Neural cell (in vitro differentiated cells): ENCODE results near the gene CITED2. TPM values are rescaled to one million over a fixed set of nuclear protein-coding genes. Genes with fewer than 3 reads are reported as not detected.

ENCODE experiments used
- H2AFZ ChIP-seq: fragments of 200-600, 300-800 bp; sonication (generic), shearing (Covaris generic); 2 replicates; pipeline ENCODE4 v1.6.0; 2014; ENCODE audit warnings: low read depth, mild to moderate bottlenecking, antibody characterized with exemption, low read length, moderate library complexity
- H3F3A ChIP-seq: fragments of 200-600 bp; shearing (Covaris generic); 2 replicates; pipeline ENCODE4 v1.6.1; 2016; ENCODE audit warnings: mild to moderate bottlenecking, moderate library complexity, mixed read lengths, antibody characterized with exemption, low read length; ENCODE audit not compliant: insufficient read depth, poor library complexity, severe bottlenecking
- H3K27ac ChIP-seq: fragments of 200-600, 300-800 bp; sonication (generic), shearing (Covaris generic); 2 replicates; pipeline ENCODE4 v1.5.1; 2014; ENCODE audit warnings: mild to moderate bottlenecking, low read length, moderate library complexity
- H3K27me3 ChIP-seq: fragments of 300-800, 200-600 bp; sonication (generic), shearing (Covaris generic); 2 replicates; pipeline ENCODE4 v1.6.0; 2014; ENCODE audit warnings: mild to moderate bottlenecking, low read depth, low read length, moderate library complexity; ENCODE audit not compliant: insufficient read depth
- H3K36me3 ChIP-seq: fragments of 300-800, 200-600 bp; sonication (generic), shearing (Covaris generic); 2 replicates; pipeline ENCODE4 v1.5.1; 2014; ENCODE audit warnings: mild to moderate bottlenecking, antibody characterized with exemption, low read length, moderate library complexity; ENCODE audit not compliant: insufficient read depth
- H3K4me2 ChIP-seq: fragments of 300-800, 200-600 bp; sonication (generic), shearing (Covaris generic); 2 replicates; pipeline ENCODE4 v1.6.0; 2014; ENCODE audit warnings: mild to moderate bottlenecking, low read length
- H3K4me3 ChIP-seq: fragments of 300-800, 200-600 bp; sonication (generic), shearing (Covaris generic); 2 replicates; pipeline ENCODE4 v1.5.1; 2014; ENCODE audit warnings: mild to moderate bottlenecking, low read length, moderate library complexity
- H3K79me2 ChIP-seq: fragments of 200-600 bp; shearing (Covaris generic); replicated peaks from 2 replicates; pipeline ENCODE4 v1.6.0; 2014; ENCODE audit warnings: mild to moderate bottlenecking, low read length, moderate library complexity; ENCODE audit not compliant: insufficient read depth
- H3K9ac ChIP-seq: fragments of 300-800, 200-600 bp; sonication (generic), shearing (Covaris generic); 2 replicates; pipeline ENCODE4 v1.6.1; 2016; ENCODE audit warnings: mild to moderate bottlenecking, low read length, mixed read lengths
- H3K9me2 ChIP-seq: fragments of 200-600 bp; shearing (Covaris generic); 2 replicates; pipeline ENCODE4 v1.6.1; 2016; ENCODE audit warnings: mild to moderate bottlenecking, low read length, mixed read lengths; ENCODE audit not compliant: insufficient read depth
- H3K9me3 ChIP-seq: fragments of 200-600, 300-800 bp; sonication (generic), shearing (Covaris generic); 2 replicates; pipeline ENCODE4 v1.6.1; 2016; ENCODE audit warnings: mild to moderate bottlenecking, mixed run types, low read length, moderate library complexity, mixed read lengths
- H4K20me1 ChIP-seq: fragments of 200-600 bp; shearing (Covaris generic); 2 replicates; pipeline ENCODE4 v1.6.1; 2016; ENCODE audit warnings: mild to moderate bottlenecking, mixed run types; ENCODE audit not compliant: insufficient read depth
- CTCF ChIP-seq: fragments of 450-650 bp; IDR thresholded peaks from 2 replicates; pipeline ENCODE4 v1.5.1; 2014; ENCODE audit warnings: antibody characterized with exemption, mild to moderate bottlenecking, moderate library complexity; ENCODE audit not compliant: poor library complexity, severe bottlenecking
- EZH2 ChIP-seq: fragments of 200-600, 300-800 bp; shearing (Covaris generic), sonication (generic); IDR thresholded peaks from 2 replicates; pipeline ENCODE4 v1.6.1; 2014; ENCODE audit warnings: antibody characterized with exemption, low read length, borderline replicate concordance, mild to moderate bottlenecking; ENCODE audit not compliant: insufficient read depth, poor library complexity, severe bottlenecking
- RAD21 ChIP-seq: fragments of 450-650 bp; conservative IDR thresholded peaks from 2 replicates; pipeline ENCODE4 v1.6.1; 2014; ENCODE audit warnings: antibody characterized with exemption, mild to moderate bottlenecking, moderate library complexity
- REST ChIP-seq: IDR thresholded peaks from 2 replicates; pipeline ENCODE4 v1.6.1; 2012; ENCODE audit warnings: borderline replicate concordance
- SMC3 ChIP-seq: fragments of 450-650 bp; conservative IDR thresholded peaks from 2 replicates; pipeline ENCODE4 v1.6.1; 2014; ENCODE audit warnings: antibody characterized with exemption, mild to moderate bottlenecking, moderate library complexity; ENCODE audit not compliant: poor library complexity
- TAF1 ChIP-seq: IDR thresholded peaks from 2 replicates; pipeline ENCODE4 v1.6.1; 2012; ENCODE audit warnings: low read depth
- polyA plus RNA-seq: library from polyadenylated mRNA; depleted of rRNA; stranded (reverse); fragments of >200 nt; gene quantifications from 2 replicates; pipeline ENCODE4 v1.2.3, GENCODE V29; 2014

The CITED2 gene
- polyA plus RNA-seq, 1 donor from 2014 or later: 38.1 TPM

GRCh38 chr6:139325686-139326085 lies 48.8 kb downstream of the CITED2 start:
- no peak overlapping the region for H3K9ac ChIP-seq
- no peaks in the 10 kb centered on the region for H3F3A ChIP-seq
- no peaks in the 10 kb centered on the region for H3K9me3 ChIP-seq
- no peak overlapping the region for H3K4me3 ChIP-seq
- no peaks in the 10 kb centered on the region for H3K79me2 ChIP-seq
- H3K27me3 ChIP-seq: no peaks in the 10 kb centered on the region
- no peaks in the 10 kb centered on the region for H3K36me3 ChIP-seq
- H3K9me2 ChIP-seq: no peaks in the 10 kb centered on the region
- H2AFZ ChIP-seq: no peak overlapping the region
- H3K27ac ChIP-seq: no peak overlapping the region
- TF ChIP-seq REST (no peak), SMC3 (no peak), RAD21 (no peak), TAF1 (no peak), CTCF (no peak)
- no peaks in the 10 kb centered on the region for H4K20me1 ChIP-seq
- H3K4me2 ChIP-seq: no peak overlapping the region

GRCh38 chr6:139325125-139325524 lies 49.3 kb downstream of the CITED2 start:
- no peak overlapping the region for H3K4me3 ChIP-seq
- H3K9me3 ChIP-seq: no peaks in the 10 kb centered on the region
- TF ChIP-seq SMC3 (no peak), TAF1 (no peak), EZH2 (no peak), REST (no peak)
- no peaks in the 10 kb centered on the region for H3F3A ChIP-seq
- H3K9me2 ChIP-seq: no peaks in the 10 kb centered on the region
- H3K79me2 ChIP-seq: no peaks in the 10 kb centered on the region
- no peaks in the 10 kb centered on the region for H3K27me3 ChIP-seq
- H3K4me2 ChIP-seq: no peak overlapping the region
- no peak overlapping the region for H2AFZ ChIP-seq
- H4K20me1 ChIP-seq: no peaks in the 10 kb centered on the region
- H3K36me3 ChIP-seq: no peaks in the 10 kb centered on the region
- H3K27ac ChIP-seq: no peak overlapping the region
- H3K9ac ChIP-seq: no peak overlapping the region
